Suprapubic skin (tissue), 4 donors: ENCODE data around the gene REV1. TPM values are rescaled to one million over a fixed set of nuclear protein-coding genes. Genes with fewer than 3 reads are reported as not detected.
"Not testable (repeated sequence)": the region's sequence is repeated elsewhere in the genome, so short reads cannot be mapped to it uniquely, and the experiment has no call there.

Experiments used
- DNase-seq, 2 donors: peaks; one replicate each; pipeline ENCODE4 v3.0.0-alpha.2; 2019; ENCODE audit warnings: low spot score in 2 of 2
- H3K27ac ChIP-seq: fragments of 200-600 bp; sonication (generic); one replicate; pipeline ENCODE4 v1.5.1; 2019
- H3K27me3 ChIP-seq: fragments of 200-600 bp; sonication (generic); one replicate; pipeline ENCODE4 v1.5.1; 2019
- H3K36me3 ChIP-seq: fragments of 200-600 bp; sonication (generic); one replicate; pipeline ENCODE4 v1.5.1; 2019
- H3K4me1 ChIP-seq: fragments of 200-600 bp; sonication (generic); one replicate; pipeline ENCODE4 v1.5.1; 2019
- H3K4me3 ChIP-seq: fragments of 200-600 bp; sonication (generic); one replicate; pipeline ENCODE4 v1.5.1; 2019; ENCODE audit warnings: mild to moderate bottlenecking
- H3K9me3 ChIP-seq: fragments of 200-600 bp; sonication (generic); one replicate; pipeline ENCODE4 v1.5.1; 2019
- EP300 ChIP-seq: sonication (generic); formaldehyde crosslinking; IDR thresholded peaks from one replicate; pipeline ENCODE4 v1.6.1; 2017; ENCODE audit warnings: antibody characterized with exemption
- POLR2A ChIP-seq, 2 donors: fragments of 450-650 bp; IDR thresholded peaks; one replicate each; pipeline ENCODE4 v1.6.1; 2017; ENCODE audit warnings: antibody characterized with exemption in 2 of 2, mild to moderate bottlenecking in 2 of 2, moderate library complexity in 2 of 2
- POLR2AphosphoS5 ChIP-seq, 3 donors: sonication (generic); formaldehyde crosslinking; IDR thresholded peaks; one replicate each; pipeline ENCODE4 v1.6.1; 2017; ENCODE audit warnings: antibody characterized with exemption in 3 of 3
- WGBS: methylation state at CpG from one replicate; pipeline ENCODE4 v1.1.5; 2018; 5-methylcytosine and 5-hydroxymethylcytosine counted together
- total RNA-seq, 4 donors: library from RNA; depleted of rRNA; stranded (reverse); fragments of >200 nt; gene quantifications; one replicate each; pipeline ENCODE4 v1.1.0, GENCODE V29; 2016
- TF ChIP-seq, protein P1 (sequence below), 2 donors: fragments of 200-600 bp in 1 of 2; fragments of 450-650 bp in 1 of 2; sonication (generic) in 1 of 2; IDR thresholded peaks; one replicate each; pipeline ENCODE4 v1.5.1; 2016 to 2019; ENCODE audit warnings: antibody characterized with exemption in 2 of 2, mild to moderate bottlenecking in 1 of 2, moderate library complexity in 1 of 2

Gene REV1
- total RNA-seq, 4 donors from 2014 or later, result 43.1 to 99.9 (median 53.5) TPM

DNA sequence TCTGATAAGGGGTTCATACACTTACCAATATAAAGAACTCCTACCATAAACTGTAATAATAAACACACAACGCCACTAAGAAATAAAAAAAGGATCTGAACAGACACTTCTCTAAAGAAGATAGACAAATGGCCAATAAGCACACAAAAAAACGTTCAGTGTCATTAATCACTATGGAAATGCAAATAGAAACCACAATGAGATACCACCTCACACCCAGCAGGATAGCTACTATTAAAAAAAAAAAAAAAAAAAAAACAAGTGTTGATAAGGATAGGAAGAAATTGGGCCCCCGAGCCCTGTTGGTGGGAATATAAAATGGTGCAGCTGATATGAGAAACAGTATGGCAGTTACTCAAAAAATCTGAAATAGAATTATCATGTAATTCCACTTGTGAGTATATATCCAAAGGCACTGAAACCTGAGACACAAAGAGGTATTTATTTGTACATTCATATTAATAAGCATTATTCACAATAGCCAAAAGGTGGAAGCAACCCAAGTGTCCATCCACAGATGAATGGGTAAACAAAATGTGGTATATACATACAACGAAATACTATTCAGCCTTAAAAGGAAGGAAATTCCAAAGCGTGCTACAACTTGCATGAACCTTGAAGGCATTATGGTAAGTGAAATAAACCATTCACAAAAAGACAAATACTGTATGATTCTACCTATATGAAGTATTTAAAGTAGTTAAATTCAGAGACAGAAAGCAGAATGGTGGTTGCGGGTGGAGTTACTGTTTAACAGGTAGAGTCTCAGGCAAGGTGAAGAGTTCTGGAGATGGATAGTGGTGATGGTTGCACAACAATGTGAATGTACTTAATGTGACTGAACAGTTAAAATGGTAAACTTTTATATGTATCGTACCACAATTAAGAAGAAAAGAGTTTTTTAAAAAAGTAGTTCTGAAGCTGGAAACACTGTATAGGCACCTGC lies 17.9 kb downstream of the REV1 start:
- DNase-seq, result no peak
- peaks cover 32% of the 10 kb centered on the region for H3K4me1 ChIP-seq
- peak overlapping the region; percentile 37 for H3K27ac ChIP-seq
- 70% methylated on average over 7 of the region's 7 CpGs for WGBS
- H3K36me3 ChIP-seq, result no peaks in the 10 kb centered on the region
- TF ChIP-seq, protein P1, sequence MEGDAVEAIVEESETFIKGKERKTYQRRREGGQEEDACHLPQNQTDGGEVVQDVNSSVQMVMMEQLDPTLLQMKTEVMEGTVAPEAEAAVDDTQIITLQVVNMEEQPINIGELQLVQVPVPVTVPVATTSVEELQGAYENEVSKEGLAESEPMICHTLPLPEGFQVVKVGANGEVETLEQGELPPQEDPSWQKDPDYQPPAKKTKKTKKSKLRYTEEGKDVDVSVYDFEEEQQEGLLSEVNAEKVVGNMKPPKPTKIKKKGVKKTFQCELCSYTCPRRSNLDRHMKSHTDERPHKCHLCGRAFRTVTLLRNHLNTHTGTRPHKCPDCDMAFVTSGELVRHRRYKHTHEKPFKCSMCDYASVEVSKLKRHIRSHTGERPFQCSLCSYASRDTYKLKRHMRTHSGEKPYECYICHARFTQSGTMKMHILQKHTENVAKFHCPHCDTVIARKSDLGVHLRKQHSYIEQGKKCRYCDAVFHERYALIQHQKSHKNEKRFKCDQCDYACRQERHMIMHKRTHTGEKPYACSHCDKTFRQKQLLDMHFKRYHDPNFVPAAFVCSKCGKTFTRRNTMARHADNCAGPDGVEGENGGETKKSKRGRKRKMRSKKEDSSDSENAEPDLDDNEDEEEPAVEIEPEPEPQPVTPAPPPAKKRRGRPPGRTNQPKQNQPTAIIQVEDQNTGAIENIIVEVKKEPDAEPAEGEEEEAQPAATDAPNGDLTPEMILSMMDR (IDR thresholded peaks at IDR 0.05), result no peak
- TF ChIP-seq EP300 (no peak), POLR2A (IDR thresholded peaks at IDR 0.05) (no peak), POLR2AphosphoS5 (IDR thresholded peaks at IDR 0.05) (no peak)
- H3K27me3 ChIP-seq, result no peaks in the 10 kb centered on the region
- no peak overlapping the region for H3K4me3 ChIP-seq
- H3K9me3 ChIP-seq, result no peaks in the 10 kb centered on the region

DNA sequence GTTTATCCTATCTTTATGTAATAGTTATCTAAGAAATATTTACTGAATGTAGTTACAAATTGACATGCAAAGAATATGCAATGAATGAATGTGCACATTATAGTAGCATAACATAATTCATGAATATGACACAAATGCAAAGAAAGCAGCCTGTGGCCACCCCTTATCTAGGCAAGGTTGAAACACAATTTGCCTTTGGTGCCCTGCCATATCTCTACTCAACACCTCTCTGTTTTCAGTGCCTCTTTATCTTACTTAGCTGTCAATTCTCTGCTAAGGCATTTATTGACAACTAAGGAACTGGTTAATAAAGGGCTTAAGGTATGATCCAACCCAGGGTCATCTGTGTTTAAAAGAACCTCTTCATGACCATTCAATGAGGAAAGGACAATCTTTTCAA lies 18.9 kb downstream of the REV1 start:
- H3K27ac ChIP-seq, result no peak overlapping the region
- no peak overlapping the region for H3K4me3 ChIP-seq
- H3K36me3 ChIP-seq, result no peaks in the 10 kb centered on the region
- no peaks in the 10 kb centered on the region for H3K9me3 ChIP-seq
- DNase-seq, result no peak
- peaks cover 24% of the 10 kb centered on the region for H3K4me1 ChIP-seq
- H3K27me3 ChIP-seq, result no peaks in the 10 kb centered on the region
- TF ChIP-seq POLR2A (IDR thresholded peaks at IDR 0.05) (no peak), POLR2AphosphoS5 (IDR thresholded peaks at IDR 0.05) (no peak), EP300 (no peak)
- TF ChIP-seq, protein P1 (IDR thresholded peaks at IDR 0.05), result no peak

DNA sequence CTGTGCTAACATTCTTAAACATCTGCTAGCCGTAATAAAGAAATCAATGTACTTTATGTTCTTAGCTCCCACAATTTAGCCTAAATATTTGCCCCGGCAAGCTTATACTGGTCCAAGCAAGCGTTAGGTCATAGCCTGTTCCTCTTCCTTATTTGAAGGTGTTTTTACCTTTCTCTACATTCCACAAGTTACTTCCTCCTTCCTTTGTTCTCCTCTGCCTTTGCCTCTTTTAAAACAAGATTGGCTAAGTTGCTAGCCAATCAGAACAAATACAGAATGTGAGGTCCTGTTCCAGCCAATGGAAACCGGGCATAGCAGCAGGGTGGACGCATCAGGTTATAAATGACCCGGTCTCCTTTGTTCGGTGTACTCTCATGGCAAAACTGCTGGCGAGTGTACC lies 19.4 kb downstream of the REV1 start:
- H3K27me3 ChIP-seq, H3K36me3 ChIP-seq, H3K4me3 ChIP-seq, DNase-seq, H3K9me3 ChIP-seq, H3K27ac ChIP-seq: not testable (repeated sequence)
- H3K4me1 ChIP-seq, result peaks cover 19% of the 10 kb centered on the region
- WGBS, result 79% methylated on average over 8 of the region's 8 CpGs

GRCh38 chr2:99469394-99469793 lies 20.4 kb downstream of the REV1 start:
- Histone ChIP-seq H3K4me1 (peaks cover 11% of the 10 kb centered on the region), H3K4me3 (no peak overlapping the region), H3K27me3 (no peaks in the 10 kb centered on the region), H3K27ac (no peak overlapping the region), H3K36me3 (no peaks in the 10 kb centered on the region), H3K9me3 (no peaks in the 10 kb centered on the region)
- 92% methylated on average over 1 of the region's 1 CpG for WGBS
- no peak for DNase-seq
- no peak for TF ChIP-seq POLR2AphosphoS5 (IDR thresholded peaks at IDR 0.05)

GRCh38 chr2:99468155-99468554 lies 21.7 kb downstream of the REV1 start:
- WGBS, result 86% methylated on average over 4 of the region's 4 CpGs
- no peak for DNase-seq
- H3K27me3 ChIP-seq, result no peaks in the 10 kb centered on the region
- no peaks in the 10 kb centered on the region for H3K9me3 ChIP-seq
- H3K27ac ChIP-seq, result no peak overlapping the region
- TF ChIP-seq POLR2AphosphoS5 (IDR thresholded peaks at IDR 0.05), result no peak
- H3K36me3 ChIP-seq, result no peaks in the 10 kb centered on the region
- no peak overlapping the region for H3K4me3 ChIP-seq
- peaks cover 10% of the 10 kb centered on the region for H3K4me1 ChIP-seq

DNA sequence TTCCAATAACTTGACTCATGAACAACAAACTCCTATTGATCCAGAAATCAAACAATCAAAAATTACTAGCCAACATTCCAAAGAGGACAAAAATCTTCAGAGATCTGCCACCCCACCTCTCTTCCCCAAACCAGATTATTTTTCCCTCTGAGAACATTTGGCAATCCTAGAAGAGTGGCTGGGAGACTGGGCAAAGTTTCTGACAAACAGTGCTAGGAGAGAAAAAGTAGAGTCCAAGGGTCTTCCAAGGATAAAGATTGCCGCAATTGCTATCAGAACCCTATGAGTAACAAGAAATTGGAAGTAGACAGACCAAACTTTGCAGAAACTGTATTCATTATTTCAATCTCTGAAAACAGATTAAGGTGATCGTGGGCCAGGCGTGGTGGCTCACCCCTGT lies 22.4 kb downstream of the REV1 start:
- no peaks in the 10 kb centered on the region for H3K27me3 ChIP-seq
- no peak overlapping the region for H3K27ac ChIP-seq
- 94% methylated on average over 3 of the region's 3 CpGs for WGBS
- H3K9me3 ChIP-seq, result no peaks in the 10 kb centered on the region
- peaks cover 3% of the 10 kb centered on the region for H3K4me1 ChIP-seq
- no peak for DNase-seq
- no peak overlapping the region for H3K4me3 ChIP-seq
- peaks cover 6% of the 10 kb centered on the region for H3K36me3 ChIP-seq
- no peak for TF ChIP-seq POLR2AphosphoS5 (IDR thresholded peaks at IDR 0.05)
- TF ChIP-seq EP300, result no peak
- TF ChIP-seq, protein P1 (IDR thresholded peaks at IDR 0.05), result no peak
- no peak for TF ChIP-seq POLR2A (IDR thresholded peaks at IDR 0.05)
